ENCODE results near the gene NF1. TPM values are rescaled to one million over a fixed set of nuclear protein-coding genes. Genes with fewer than 3 reads are reported as not detected.

NF1 gene
- total RNA-seq, 1 experiment from 2014 or later, result 16.4 TPM

GRCh38 chr17:31415640-31416502 is 321.1 kb downstream of the NF1 start:
- Histone ChIP-seq H3K4me1 (ENCODE audit: insufficient read depth, low read length) (no peaks in the 10 kb centered on the region), H3K9me2 (replicated peaks; ENCODE audit: low read length) (no peaks in the 10 kb centered on the region), H2AFZ (ENCODE audit: low read length) (no peak overlapping the region), H3K4me2 (ENCODE audit: low read length) (no peak overlapping the region), H4K20me1 (ENCODE audit: low read length) (no peaks in the 10 kb centered on the region), H3K9me3 (ENCODE audit: low read length) (no peaks in the 10 kb centered on the region), H3K4me3 (ENCODE audit: low read length) (no peak overlapping the region), H3K27ac (ENCODE audit: low read length) (no peak overlapping the region), H3K27me3 (ENCODE audit: low read length) (no peaks in the 10 kb centered on the region), H3F3A (ENCODE audit: low read length, unreplicated experiment) (no peaks in the 10 kb centered on the region), H3K9ac (ENCODE audit: low read length) (no peak overlapping the region), H3K36me3 (ENCODE audit: low read depth, low read length) (no peaks in the 10 kb centered on the region), H3K79me2 (ENCODE audit: low read length) (no peaks in the 10 kb centered on the region)
- intact Hi-C loops (cut with micrococcal nuclease), result no loop called here
- CTCF ChIA-PET, result no interaction called here
- no TSS peak for BruUV-seq (replicated peaks)
- DNase-seq (no peak), ATAC-seq (no peak)
- TF ChIP-seq EZH2phosphoT487 (IDR thresholded peaks at IDR 0.05; ENCODE audit: borderline replicate concordance, low read length) (no peak), CTCF (conservative IDR thresholded peaks at IDR 0.05; ENCODE audit: low read depth, low read length) (no peak), EZH2 (IDR thresholded peaks at IDR 0.05; ENCODE audit: low read length, unreplicated experiment) (no peak)
- POLR2A ChIA-PET (ENCODE audit: unreplicated experiment), result no interaction called here

- intact Hi-C loops (cut with micrococcal nuclease), result no loop called here
- H3K4me2 ChIP-seq (ENCODE audit: low read length), result no peak overlapping the region
- H3K9ac ChIP-seq (ENCODE audit: low read length), result no peak overlapping the region
- no peaks in the 10 kb centered on the region for H3F3A ChIP-seq (ENCODE audit: low read length, unreplicated experiment)
- H4K20me1 ChIP-seq (ENCODE audit: low read length), result no peaks in the 10 kb centered on the region
- no peak overlapping the region for H3K4me3 ChIP-seq (ENCODE audit: low read length)
- no peaks in the 10 kb centered on the region for H3K4me1 ChIP-seq (ENCODE audit: insufficient read depth, low read length)
- no TSS peak for BruUV-seq (replicated peaks)
- H3K9me3 ChIP-seq (ENCODE audit: low read length), result no peaks in the 10 kb centered on the region
- ChIA-PET CTCF (no interaction called here), POLR2A (ENCODE audit: unreplicated experiment) (no interaction called here)
- H3K27me3 ChIP-seq (ENCODE audit: low read length), result no peaks in the 10 kb centered on the region
- no peak overlapping the region for H3K27ac ChIP-seq (ENCODE audit: low read length)
- no peak for ATAC-seq
- H3K36me3 ChIP-seq (ENCODE audit: low read depth, low read length), result no peaks in the 10 kb centered on the region
- H3K79me2 ChIP-seq (ENCODE audit: low read length), result no peaks in the 10 kb centered on the region
- TF ChIP-seq EZH2 (IDR thresholded peaks at IDR 0.05; ENCODE audit: low read length, unreplicated experiment), result no peak
- TF ChIP-seq CTCF (conservative IDR thresholded peaks at IDR 0.05; ENCODE audit: low read depth, low read length), result no peak
- H3K9me2 ChIP-seq (replicated peaks; ENCODE audit: low read length), result no peaks in the 10 kb centered on the region
- DNase-seq, result no peak
- H2AFZ ChIP-seq (ENCODE audit: low read length), result no peak overlapping the region
Measured at GRCh38 chr17:31416503-31416923, 321.7 kb downstream of the NF1 start.

GRCh38 chr17:31417051-31417792 is 322.4 kb downstream of the NF1 start:
- Histone ChIP-seq H3K9ac (ENCODE audit: low read length) (no peak overlapping the region), H3K27me3 (ENCODE audit: low read length) (no peaks in the 10 kb centered on the region), H4K20me1 (ENCODE audit: low read length) (no peaks in the 10 kb centered on the region), H3K79me2 (ENCODE audit: low read length) (no peaks in the 10 kb centered on the region), H3K36me3 (ENCODE audit: low read depth, low read length) (no peaks in the 10 kb centered on the region), H2AFZ (ENCODE audit: low read length) (no peak overlapping the region), H3K27ac (ENCODE audit: low read length) (no peak overlapping the region), H3K4me3 (ENCODE audit: low read length) (no peak overlapping the region), H3K4me2 (ENCODE audit: low read length) (no peak overlapping the region), H3K9me3 (ENCODE audit: low read length) (no peaks in the 10 kb centered on the region), H3K4me1 (ENCODE audit: insufficient read depth, low read length) (no peaks in the 10 kb centered on the region), H3F3A (ENCODE audit: low read length, unreplicated experiment) (no peaks in the 10 kb centered on the region), H3K9me2 (replicated peaks; ENCODE audit: low read length) (no peaks in the 10 kb centered on the region)
- BruUV-seq (replicated peaks), result no TSS peak
- ATAC-seq (no peak), DNase-seq (no peak)
- no peak for TF ChIP-seq CTCF (conservative IDR thresholded peaks at IDR 0.05; ENCODE audit: low read depth, low read length)
- no peak for TF ChIP-seq EZH2phosphoT487 (IDR thresholded peaks at IDR 0.05; ENCODE audit: borderline replicate concordance, low read length)
- TF ChIP-seq EZH2 (IDR thresholded peaks at IDR 0.05; ENCODE audit: low read length, unreplicated experiment), result no peak
- intact Hi-C loops (cut with micrococcal nuclease), result no loop called here
- CTCF ChIA-PET, result no interaction called here
- POLR2A ChIA-PET (ENCODE audit: unreplicated experiment), result no interaction called here

Data from PC-3 (cell line).